ENCODE results near the gene ESPNL.
"Not testable (repeated sequence)": the region's sequence is repeated elsewhere in the genome, so short reads cannot be mapped to it uniquely, and the experiment has no call there.

The ESPNL gene

DNA sequence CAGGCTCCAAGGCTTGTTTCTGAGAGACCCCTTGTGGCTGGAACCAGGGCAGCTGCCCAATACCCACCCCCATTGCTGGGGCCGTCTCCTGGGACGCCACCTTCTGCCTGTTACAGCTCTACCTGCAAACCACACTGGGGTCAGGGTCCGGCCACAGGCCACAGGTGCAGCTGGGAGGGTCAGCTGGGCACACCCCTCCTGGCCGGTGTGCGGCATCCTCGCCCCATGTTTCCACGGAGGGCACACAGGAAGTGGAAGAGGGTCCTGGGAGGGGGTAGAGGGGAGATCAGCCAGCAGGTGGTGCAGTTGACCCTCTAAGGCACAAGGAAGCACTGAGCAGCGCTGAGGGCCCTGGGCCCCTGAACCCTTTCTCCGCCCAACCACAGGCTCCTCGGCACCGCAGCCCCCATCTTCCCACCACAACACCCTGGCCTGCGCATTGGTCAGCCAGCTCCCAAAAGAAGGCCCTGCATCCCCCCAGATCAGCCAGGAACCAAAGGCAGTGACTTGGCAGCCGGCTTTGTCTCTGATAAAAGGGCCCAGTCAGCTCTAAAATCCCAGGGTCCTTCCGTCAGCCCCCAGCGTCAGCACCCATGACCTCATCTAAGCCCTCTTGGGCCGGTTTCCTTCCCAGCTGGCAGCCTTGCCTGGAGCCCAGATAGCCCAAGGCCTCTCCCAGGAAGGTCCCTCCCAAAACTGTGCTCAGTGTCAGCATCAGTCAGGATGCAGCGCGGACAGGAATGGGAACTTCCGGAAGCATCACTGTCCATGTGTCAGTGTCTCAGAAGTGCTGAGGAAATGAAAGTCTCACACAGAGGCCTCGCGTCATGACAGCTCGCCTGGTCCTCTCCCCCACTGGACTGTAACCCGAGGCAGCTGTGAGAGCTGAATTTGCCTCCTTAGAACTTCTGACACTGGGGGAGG, 60.3 kb downstream of the ESPNL start:
- peak in 1 of 2 experiments; percentile 41 for DNase-seq

DNA sequence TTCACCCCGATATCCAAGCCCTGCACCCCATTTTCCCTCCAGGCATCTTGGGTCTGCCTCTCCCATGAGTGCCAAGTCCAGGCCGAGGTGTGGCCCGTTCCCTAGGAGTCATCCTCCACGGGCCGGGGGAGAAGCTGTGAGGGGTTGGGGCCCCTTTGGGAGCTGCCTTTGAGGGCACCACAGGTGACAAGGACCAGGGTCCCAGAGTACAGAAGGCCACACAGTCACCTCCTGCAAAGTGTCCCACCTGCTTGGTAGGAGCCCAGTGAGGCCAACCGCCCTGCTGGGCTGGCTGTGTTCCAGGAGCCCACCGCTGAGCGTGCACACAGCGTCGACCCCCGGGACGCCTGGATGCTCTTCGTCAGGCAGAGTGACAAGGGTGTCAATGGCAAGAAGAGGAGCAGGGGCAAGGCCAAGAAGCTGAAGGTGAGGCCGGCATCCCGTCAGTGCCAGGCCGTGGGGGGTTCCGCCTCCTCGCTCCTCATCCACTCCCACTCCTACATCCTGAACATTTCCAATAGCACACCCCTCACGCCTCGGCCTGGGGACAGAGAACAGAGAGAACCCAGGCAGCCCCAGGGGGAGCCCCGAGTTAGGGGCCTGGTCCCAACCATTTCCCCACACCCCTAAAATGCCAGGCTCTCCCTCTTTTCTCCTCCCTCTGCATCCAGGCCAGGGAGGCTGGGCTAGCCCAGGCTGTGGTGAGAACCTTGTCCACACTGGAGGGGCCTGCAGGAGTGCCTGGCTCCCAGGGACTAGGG, 61.3 kb downstream of the ESPNL start:
- no peak for DNase-seq

DNA sequence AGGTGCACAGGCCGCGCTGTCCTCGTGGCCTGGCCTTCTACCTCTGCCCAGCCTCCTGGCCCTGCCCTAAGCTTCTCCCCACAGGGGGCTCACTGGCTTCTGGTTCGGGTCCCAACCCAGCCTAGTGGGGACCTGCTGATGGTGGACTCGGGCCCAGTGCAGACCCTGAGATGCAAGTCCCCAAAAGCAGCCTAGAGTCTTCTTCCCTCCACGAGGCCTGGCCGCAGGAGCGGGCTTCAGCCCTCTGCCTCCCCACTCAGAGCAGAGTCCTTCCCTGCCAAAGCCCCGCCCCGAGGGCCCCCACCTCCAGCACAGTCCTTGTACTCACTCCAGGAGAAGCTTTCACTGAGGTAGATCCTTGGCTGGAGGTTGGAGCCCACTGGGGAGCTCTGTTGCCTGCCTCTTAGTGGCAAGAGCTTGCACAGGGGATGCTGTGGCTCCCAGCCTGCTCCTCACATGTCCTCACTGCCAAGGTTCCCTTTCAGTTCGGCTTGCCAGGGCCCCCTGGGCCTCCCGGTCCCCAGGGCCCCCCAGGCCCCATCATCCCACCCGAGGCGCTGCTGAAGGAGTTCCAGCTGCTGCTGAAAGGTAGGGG, 62.2 kb downstream of the ESPNL start:
- no peak for DNase-seq

DNA sequence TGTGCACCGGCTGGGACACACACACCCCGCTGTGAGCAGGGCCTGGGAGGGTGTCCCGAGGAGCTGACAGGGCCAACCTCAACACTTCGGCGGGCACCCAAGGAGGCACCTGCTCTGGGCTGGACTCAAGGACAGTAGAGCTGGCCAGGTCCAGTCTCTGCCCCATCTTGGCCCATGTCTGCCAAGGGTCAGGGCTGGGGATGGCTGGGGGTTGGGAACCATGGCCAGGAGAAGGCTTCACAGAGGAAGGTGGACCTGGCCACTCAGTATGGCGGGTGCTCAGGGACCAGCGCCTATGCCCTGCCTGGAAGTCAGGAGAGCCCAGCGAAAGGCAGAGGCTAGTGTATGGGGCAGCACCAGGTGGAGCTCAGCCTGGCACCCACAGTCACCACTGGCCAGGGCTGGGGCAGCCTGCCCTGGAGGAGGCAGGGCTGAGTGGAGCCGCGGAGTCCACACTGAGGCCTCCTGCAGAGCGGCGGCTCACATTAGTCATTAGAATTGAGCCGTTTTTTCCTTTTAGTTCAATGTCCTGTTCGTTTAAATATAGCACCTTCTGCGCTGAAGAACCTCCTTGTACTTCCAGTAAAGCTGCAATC, 62.8 kb downstream of the ESPNL start:
- no peak for DNase-seq

DNA sequence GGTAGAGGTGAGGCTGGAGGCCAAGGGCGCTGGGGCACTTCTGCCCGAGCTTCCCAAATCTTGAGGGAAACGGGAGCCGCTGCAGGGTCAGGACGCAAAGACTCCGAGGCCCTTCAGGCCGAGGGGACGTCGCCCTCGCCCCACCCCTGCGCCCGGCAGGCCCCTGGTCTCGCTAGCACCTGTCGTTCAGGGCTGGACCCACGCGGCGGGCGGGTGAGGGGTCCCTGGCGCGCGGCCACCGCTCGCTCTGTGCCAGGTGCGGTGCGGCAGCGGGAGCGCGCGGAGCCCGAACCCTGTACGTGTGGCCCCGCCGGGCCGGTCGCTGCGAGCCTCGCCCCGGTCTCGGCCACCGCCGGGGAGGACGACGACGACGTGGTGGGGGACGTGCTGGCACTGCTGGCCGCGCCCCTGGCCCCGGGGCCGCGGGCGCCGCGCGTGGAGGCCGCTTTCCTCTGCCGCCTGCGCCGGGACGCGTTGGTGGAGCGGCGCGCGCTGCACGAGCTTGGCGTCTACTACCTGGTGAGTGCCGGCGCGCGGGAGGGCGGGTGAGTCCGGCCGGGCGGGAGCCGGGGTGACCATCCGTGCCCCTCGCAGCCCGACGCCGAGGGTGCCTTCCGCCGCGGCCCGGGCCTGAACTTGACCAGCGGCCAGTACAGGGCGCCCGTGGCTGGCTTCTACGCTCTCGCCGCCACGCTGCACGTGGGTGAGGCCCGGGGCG, 63.5 kb downstream of the ESPNL start:
- no peak for DNase-seq

DNA sequence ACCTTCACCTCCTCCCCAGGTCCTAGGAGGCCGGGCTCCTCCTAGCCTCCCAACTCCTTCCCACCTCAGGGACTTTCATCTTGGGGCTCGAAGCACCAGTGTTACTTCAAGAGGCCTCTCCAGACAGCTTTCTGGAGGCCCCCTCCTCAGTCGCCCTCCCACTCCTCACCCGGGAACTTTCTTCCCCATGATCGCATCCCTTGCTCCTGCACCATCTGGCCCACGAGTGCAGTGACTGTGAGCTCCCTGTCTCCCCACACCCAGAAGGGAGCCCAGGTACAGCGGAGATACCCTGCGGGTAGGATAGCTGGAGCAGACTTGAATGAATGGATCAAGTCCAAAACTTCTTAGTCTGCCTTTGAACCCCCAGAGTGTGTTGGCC, 64.8 kb downstream of the ESPNL start:
- no peak for DNase-seq

DNA sequence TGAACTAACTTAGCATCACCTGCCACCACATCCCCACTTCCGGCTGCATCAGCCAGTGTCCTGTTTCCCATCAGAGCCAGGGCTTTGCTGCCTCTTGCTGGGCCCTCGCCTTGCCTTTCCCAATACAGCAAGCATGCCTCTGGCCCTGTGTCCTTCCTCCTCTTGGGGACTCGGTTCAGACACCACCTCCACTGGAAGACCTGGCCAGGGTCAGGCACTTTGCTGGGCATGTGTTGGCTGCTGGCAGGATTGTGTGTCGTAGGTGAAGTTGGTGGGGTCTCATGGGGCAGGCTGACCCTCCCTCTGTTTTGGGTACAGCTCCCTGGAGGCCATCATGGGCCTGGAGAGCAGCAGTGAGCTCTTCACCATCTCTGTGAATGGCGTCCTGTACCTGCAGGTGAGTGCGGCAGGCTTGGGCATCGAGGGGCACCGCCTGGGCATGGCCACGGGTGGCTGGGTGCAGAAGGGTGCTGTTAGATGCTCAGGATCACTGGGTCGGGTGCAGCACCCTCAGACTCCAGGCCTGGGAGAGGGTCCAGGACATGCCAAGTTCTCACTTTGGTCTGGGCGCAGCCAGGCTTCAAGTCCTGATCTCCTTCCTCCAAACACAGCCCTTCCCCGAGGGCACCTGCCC, 65.3 kb downstream of the ESPNL start:
- DNase-seq = no peak

DNA sequence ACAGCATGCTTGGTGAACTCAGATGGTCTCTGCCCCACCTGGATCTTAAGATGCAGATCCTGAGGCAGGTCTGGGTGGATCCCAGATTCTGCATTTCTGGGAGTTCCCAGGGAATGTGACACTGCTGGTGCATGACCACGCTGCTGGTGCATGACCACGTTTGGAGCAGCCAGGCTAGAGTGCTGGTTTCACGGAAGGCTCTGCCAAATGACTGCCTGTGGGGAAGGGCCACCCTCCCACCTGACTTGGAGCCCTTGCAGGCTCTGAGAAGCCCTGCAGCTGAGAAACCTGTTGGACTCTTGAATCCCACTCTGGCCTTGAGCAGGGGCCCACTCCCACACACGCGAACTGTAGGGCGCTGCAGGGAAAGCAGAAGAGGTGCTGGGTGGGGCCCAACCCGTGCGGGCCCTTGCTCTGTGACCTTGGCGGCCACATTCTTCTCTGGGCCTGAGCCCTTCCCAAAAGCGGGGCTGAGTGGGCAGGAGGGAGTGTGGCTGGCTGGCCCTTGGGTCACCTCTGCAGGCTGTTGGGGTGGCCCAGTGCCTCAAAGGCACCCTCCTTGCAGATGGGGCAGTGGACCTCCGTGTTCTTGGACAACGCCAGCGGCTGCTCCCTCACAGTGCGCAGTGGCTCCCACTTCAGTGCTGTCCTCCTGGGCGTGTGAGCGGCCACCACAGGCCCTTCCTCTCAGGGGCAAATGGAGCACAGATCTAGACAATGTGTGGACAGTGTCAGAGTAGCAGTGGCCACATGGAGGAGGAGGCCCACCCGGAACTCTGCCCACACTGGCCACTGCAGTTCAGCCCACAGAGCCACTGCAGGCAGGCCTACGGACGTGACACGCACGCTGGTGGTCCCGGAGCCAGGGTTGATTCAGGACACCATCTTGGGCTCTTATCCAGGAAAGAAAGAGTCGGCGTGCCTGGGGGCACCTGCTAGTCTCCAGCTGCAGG, 66.5 kb downstream of the ESPNL start:
- no peak for DNase-seq

DNA sequence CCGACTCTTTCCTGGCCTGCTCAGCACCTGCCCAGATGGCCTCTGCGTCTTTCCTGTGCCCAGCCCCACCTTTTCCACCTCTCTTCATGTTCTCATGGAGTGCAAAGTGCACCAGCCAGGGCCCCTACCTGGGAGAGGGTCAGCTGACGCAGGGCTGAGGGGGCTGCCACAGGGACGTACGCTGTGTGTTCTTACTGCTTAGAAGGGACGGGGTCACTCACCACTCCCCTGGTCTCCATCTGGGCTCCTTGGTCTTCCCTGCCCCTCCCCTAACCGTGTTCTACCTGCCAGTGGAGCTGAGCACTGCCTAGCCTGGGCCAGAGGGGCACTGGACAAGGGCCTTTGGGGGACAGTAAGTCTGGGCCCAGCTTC, 67.2 kb downstream of the ESPNL start:
- no peak for DNase-seq

DNA sequence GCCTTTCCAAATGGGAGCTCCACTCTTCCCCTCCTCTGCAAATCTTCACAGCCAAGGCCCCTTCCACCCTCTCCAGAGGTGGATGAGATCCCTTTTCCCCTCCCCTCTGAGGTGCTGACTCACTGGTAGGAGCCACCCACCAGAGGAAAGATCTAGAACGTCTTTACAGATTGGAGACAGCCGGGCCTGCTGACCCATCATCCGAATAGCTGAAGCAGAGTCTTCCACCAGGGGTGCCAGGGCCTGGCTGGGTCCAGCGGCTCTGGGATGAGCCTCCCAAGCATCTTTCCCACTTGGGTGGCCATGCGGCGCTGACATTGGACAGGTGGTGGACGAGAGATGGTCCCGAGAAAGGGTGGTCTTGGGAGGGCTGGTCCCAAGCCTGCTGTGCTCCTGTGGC, 67.6 kb downstream of the ESPNL start:
- DNase-seq = no peak

DNA sequence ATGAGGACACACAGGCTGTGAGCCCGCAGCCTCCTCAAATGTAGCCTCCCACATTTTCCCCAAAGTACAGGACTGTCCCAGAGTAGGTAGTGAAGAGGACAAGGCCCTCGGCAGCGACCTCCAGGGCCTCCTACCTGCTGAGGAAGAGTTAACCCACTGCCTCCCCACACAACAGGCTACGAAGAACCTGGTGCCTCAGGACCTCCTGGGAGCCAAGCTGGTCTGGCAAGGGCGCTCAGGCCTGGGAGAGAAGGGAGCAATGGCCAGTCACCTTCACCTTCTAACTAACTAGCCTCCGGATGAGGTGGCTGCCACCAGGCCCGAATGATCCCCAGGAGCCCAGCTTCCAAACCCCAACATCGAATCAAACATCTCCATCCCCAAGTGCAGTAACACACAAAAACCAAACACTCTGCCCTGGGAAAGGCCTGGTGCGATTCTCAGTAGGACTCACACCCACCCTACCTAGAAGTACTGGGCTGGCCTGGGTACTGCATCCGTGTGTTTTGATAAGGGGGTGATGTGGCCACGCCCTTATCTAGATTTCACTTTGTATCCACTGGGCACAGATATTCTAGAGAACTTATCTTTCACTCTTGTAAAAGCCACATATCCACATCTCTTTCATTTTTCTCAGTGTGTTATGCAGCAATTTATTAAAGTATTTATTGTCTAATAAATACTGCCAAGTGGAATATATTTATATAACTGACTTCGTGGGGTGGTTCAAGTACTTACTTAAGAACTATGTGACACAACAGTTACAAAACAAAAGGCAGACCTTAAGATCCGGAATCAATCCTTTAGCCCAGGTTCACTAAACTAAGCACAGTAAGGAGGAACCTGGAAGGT, 68.3 kb downstream of the ESPNL start:
- no peak for DNase-seq

DNA sequence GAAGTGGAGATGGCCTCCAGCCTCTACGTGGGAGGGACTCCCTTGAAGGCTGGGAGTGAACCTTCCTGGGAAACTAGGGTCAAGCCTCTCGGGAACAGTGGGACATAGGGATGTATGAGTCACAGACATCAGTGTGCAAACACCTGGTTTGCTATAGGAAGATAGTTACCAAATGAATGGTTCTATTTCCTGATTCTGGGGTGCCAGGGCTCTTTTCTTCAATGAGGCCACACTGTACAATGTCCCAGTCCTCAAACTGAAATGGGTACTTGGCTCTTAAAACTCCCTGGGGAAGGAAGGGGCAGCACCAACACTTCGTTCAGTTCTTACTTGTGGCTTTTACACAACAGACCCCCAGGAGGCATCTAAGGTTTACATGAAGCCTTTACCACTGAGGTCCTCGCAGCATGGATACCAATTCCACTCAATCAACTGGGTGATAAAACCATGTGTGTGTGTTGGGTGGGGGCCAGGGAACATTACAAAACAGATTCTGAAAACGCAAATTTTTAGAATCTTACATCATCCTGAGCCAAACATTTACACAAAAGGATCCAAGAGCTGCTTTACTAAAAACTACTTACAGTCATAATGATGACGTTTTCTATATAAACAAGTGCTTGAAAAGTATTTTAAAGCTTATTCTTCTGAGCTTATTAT, 69.0 kb downstream of the ESPNL start:
- no peak for DNase-seq

DNA sequence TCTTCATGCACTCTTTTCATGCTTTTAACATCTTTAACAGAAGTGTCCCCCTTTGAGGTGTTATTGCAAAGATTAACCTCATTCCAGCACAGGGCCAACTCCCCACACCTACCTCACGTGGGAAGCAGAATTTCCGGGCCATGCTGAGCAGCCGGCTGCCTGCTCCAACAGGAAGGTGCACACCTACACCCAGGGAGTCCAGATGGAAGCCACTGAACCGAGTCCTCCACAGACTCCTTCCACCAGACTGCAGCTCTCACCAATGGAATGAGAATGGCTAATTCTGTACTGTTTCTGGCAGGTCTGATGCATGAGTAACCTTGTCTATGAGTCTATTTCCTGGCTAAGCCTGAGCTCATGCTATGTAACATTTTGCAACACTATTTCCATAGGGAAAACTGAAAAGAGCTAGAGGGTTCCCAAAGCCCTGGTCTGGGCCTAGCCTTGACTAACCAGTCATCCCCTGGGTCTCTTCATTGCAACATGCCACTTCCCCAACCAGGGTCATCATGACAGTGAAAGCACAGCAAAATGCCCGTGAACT, 69.6 kb downstream of the ESPNL start:
- DNase-seq = no peak

DNA sequence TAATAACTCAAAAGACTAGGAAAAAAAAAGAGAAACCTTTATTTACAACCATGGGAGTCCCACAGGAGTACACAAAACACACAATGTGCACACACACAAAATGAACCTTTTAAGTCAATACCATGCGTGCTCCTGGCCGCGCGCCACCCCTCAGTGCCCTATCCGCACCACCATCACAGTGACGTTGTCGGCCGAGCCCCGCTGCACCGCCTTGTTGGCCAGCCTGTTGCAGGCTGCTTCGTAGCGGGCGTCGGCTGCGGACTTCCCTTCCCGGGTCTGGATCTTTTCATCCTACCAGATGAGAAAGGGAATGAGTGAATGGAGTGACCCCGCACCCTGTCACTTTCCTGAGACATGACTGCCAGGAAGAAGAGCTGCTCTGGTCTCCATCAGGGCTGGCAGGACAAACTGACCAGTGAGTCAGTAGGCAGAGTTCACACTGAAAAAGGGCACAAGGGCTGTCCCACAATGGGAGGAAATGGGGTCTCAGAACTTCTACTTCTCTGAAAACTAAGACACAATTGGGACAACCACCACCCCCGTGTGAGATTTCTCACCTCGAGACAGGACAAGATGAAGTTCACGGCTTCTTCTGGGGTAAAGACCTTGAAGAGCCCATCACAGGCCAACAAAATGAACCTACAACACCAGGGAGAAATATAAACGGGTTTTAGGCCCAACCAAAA, 70.4 kb downstream of the ESPNL start:
- DNase-seq = no peak

DNA sequence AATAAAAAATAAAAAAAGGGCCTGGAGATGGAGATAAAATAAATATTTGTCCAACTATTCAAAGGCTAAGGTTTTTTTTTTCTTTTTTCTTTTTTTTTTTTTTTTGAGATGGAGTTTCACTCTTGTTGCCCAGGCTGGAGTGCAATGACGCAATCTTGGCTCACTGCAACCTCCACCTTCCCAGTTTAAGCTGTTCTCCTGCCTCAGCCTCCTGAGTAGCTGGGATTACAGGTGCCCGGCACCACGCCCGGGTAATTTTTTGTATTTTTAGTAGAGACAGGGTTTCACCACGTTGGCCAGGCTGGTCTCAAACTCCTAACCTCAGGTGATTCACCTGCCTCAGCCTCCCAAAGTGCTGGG, 70.9 kb downstream of the ESPNL start:
- not testable (repeated sequence) for DNase-seq

DNA sequence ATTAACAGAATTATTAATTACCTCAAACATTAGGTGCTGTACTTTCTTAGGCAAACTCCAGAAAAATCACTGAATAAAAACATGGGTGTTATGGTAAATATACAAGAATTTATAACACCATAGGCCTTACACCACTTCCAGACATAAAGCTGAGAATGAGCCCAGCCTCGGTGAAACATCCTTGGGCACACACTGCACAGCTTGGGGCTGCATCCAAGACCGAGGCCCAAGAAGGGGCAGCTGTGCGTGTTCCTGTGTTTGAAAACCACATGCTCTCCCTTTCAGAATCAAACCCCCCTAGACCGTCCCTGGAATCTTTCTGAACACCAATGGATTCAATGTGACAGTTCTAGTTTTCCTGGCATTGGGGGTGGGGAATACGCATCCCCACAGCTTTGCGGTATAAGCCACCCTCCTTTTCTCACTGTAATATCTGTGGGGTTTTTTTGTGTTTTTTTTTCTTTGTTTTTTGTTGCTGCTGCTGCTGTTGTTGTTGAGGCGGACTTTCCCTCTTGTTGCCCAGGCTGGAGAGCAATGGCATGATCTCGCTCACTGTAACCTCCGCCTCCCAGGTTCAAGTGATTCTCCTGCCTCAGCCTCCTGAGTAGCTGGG, 71.5 kb downstream of the ESPNL start:
- no peak for DNase-seq

DNA sequence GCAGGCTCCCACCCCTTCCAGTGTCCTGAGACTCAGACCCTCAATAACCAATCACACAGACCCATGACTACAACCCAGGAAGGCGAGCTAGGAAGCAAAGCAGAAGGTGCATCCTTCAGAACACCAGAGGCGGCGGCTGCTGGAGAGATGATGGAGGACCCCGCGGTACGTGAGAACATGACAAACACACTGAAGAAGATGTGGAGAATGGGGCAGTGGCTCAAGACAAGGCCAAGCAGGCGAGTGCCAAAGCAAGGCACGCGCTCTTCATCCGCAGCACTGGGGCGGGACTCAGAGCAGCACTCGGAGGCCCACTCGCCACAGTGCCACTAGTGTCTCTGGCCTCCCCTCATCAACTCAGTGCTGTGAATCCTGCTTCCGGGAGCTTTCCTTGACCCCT, 72.3 kb downstream of the ESPNL start:
- no peak for DNase-seq

DNA sequence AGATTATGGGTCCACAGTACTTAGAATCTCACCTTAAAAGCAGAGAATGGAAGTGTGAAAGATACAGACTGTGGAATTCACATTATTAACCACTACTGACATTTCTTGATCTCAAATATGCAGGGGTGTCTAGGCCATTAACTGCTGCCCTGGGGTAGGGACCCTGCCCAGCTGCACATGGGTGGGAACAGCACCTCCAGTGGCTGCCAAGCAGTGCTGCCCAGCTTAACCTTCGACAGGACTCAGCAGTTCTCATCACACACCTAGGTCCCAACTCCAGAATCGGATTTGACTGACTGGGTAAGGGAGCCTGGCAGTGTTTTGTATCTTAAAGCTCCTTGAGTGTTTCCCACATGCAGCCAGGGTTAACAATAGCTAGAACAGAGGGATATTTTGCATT, 73.6 kb downstream of the ESPNL start:
- DNase-seq = no peak

Measured in SHP77 (cell line).